ENCODE data around the gene CCDC51.
A peak's percentile ranks its signal among the peaks of the same experiment; 100 is the strongest.
"Not testable (repeated sequence)": the region's sequence is repeated elsewhere in the genome, so short reads cannot be mapped to it uniquely, and the experiment has no call there.

Gene CCDC51

GRCh38 chr3:48465531-48466378, 25.8 kb upstream of the CCDC51 start:
- DNase-seq: peak; percentile 83

GRCh38 chr3:48465237-48465530, 25.3 kb upstream of the CCDC51 start:
- no peak for DNase-seq

- no peak for DNase-seq
Observed at GRCh38 chr3:48464713-48465221, 24.8 kb upstream of the CCDC51 start.

GRCh38 chr3:48463703-48464102, 23.8 kb upstream of the CCDC51 start:
- no peak for DNase-seq

- not testable (repeated sequence) for DNase-seq
Observed at GRCh38 chr3:48461767-48462166, 21.8 kb upstream of the CCDC51 start.

GRCh38 chr3:48460517-48460902, 20.6 kb upstream of the CCDC51 start:
- no peak for DNase-seq

- DNase-seq: no peak
Observed at GRCh38 chr3:48459773-48460516, 20.0 kb upstream of the CCDC51 start.

GRCh38 chr3:48459331-48459730, 19.4 kb upstream of the CCDC51 start:
- DNase-seq: no peak

- DNase-seq: peak; percentile 64
Observed at GRCh38 chr3:48456456-48456855, 16.5 kb upstream of the CCDC51 start.

GRCh38 chr3:48451270-48451669, 11.4 kb upstream of the CCDC51 start:
- DNase-seq: no peak

GRCh38 chr3:48446425-48447193, 6.7 kb upstream of the CCDC51 start, which contains the start of gene ATRIP:
ATRIP (plus strand) TSS chr3:48446737; CDS start chr3:48446846, 109 bp downstream.
- DNase-seq: peak; percentile 72

- no peak for DNase-seq
Observed at GRCh38 chr3:48446043-48446424, 6.1 kb upstream of the CCDC51 start.

- DNase-seq: no peak
Observed at GRCh38 chr3:48445277-48445882, 5.5 kb upstream of the CCDC51 start.

- no peak for DNase-seq
Observed at GRCh38 chr3:48441940-48442339, 2.0 kb upstream of the CCDC51 start.

GRCh38 chr3:48440590-48440958, 655 bp upstream of the CCDC51 start:
- DNase-seq: no peak

- DNase-seq: no peak
Observed at GRCh38 chr3:48437812-48438211, 2.1 kb downstream of the CCDC51 start.

- no peak for DNase-seq
Observed at GRCh38 chr3:48436855-48437254, 3.1 kb downstream of the CCDC51 start.

GRCh38 chr3:48436477-48436787, 3.5 kb downstream of the CCDC51 start:
- no peak for DNase-seq

- peak; percentile 38 for DNase-seq
Observed at GRCh38 chr3:48435774-48436476, 4.0 kb downstream of the CCDC51 start.

GRCh38 chr3:48435223-48435595, 4.7 kb downstream of the CCDC51 start:
- DNase-seq: no peak

GRCh38 chr3:48434591-48435222, 5.2 kb downstream of the CCDC51 start:
- no peak for DNase-seq

- DNase-seq: no peak
Observed at GRCh38 chr3:48433472-48434118, 6.3 kb downstream of the CCDC51 start.
